ENCODE data around the gene PDXK.

The PDXK gene

DNA sequence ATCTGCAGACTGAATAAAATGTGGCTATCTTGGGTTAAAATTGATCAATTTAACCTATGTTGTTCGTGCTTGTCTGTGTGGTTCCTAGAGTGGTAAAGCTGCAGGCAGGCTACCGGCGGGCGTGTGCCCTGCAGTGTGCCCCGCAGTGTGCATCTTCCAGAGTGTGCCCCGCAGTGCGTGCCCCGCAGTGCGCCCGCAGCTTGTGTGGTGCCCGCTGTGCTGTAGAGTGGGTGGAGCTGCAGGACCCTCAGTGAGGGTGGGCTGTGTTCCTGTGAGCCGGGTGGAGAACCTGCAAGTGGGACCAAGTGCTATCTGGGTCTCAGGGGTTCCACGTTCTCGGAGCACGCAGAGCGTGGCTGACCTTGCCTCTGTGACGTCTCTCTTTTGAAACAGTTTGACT lies 81.2 kb downstream of the PDXK start:
- H3K27me3 ChIP-seq (ENCODE audit: insufficient read depth, low read length) = no peaks in the 10 kb centered on the region
- no peak overlapping the region for H3K9ac ChIP-seq (ENCODE audit: low read length)
- H3K4me2 ChIP-seq (ENCODE audit: low read length) = no peak overlapping the region
- no peaks in the 10 kb centered on the region for H3K9me2 ChIP-seq (ENCODE audit: low read depth, low read length)
- H3K36me3 ChIP-seq (ENCODE audit: insufficient read depth, low read length) = peaks cover 96% of the 10 kb centered on the region
- H4K20me1 ChIP-seq (ENCODE audit: insufficient read depth, low read length) = no peaks in the 10 kb centered on the region
- peaks cover 15% of the 10 kb centered on the region for H3K4me1 ChIP-seq (ENCODE audit: insufficient read depth, low read length, severe bottlenecking)
- H3K79me2 ChIP-seq (ENCODE audit: insufficient read depth, low read length) = no peaks in the 10 kb centered on the region
- H3K27ac ChIP-seq (ENCODE audit: low read depth, low read length, poor library complexity, severe bottlenecking) = no peak overlapping the region
- no peak for TF ChIP-seq EZH2 (IDR thresholded peaks at IDR 0.05; ENCODE audit: borderline replicate concordance, low read length)
- TF ChIP-seq, protein P1, sequence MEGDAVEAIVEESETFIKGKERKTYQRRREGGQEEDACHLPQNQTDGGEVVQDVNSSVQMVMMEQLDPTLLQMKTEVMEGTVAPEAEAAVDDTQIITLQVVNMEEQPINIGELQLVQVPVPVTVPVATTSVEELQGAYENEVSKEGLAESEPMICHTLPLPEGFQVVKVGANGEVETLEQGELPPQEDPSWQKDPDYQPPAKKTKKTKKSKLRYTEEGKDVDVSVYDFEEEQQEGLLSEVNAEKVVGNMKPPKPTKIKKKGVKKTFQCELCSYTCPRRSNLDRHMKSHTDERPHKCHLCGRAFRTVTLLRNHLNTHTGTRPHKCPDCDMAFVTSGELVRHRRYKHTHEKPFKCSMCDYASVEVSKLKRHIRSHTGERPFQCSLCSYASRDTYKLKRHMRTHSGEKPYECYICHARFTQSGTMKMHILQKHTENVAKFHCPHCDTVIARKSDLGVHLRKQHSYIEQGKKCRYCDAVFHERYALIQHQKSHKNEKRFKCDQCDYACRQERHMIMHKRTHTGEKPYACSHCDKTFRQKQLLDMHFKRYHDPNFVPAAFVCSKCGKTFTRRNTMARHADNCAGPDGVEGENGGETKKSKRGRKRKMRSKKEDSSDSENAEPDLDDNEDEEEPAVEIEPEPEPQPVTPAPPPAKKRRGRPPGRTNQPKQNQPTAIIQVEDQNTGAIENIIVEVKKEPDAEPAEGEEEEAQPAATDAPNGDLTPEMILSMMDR (IDR thresholded peaks at IDR 0.05; ENCODE audit: low read length) = no peak
- 0 out of 2 replicates have a peak, but pooled peaks cover 3% of the 10 kb centered on the region for H3F3A ChIP-seq (ENCODE audit: insufficient read depth, low read length)
- no peak overlapping the region for H2AFZ ChIP-seq (ENCODE audit: low read length)
- no peak overlapping the region for H3K4me3 ChIP-seq (ENCODE audit: low read depth, low read length, poor library complexity, severe bottlenecking)
- H3K9me3 ChIP-seq (ENCODE audit: low read length) = no peaks in the 10 kb centered on the region

DNA sequence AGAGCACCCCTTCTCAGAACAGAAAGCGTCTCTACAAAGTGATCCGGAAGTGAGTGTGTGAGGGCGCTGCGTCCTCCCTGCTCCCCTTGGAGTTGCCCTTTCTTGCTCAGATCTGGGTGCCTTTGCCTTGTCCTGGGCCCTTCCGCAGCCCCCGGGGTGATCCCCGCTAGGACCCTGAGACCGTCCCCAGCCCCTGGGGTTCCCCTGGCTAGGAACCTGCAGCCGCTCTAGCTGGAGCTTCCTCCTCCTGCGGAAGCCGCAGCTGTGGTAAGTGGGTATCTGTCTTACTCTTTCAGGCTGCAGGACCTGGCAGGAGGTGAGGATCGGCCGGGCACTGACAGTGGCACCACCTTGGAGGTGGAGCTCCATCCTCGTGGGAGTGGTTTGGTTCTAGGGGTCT lies 81.6 kb downstream of the PDXK start:
- Histone ChIP-seq H3K9me2 (ENCODE audit: low read depth, low read length) (no peaks in the 10 kb centered on the region), H3K27ac (ENCODE audit: low read depth, low read length, poor library complexity, severe bottlenecking) (no peak overlapping the region), H3F3A (ENCODE audit: insufficient read depth, low read length) (0 out of 2 replicates have a peak, but pooled peaks cover 3% of the 10 kb centered on the region), H3K79me2 (ENCODE audit: insufficient read depth, low read length) (no peaks in the 10 kb centered on the region), H3K36me3 (ENCODE audit: insufficient read depth, low read length) (peaks cover 92% of the 10 kb centered on the region), H3K4me2 (ENCODE audit: low read length) (no peak overlapping the region), H2AFZ (ENCODE audit: low read length) (no peak overlapping the region), H3K4me1 (ENCODE audit: insufficient read depth, low read length, severe bottlenecking) (peaks cover 19% of the 10 kb centered on the region), H3K4me3 (ENCODE audit: low read depth, low read length, poor library complexity, severe bottlenecking) (no peak overlapping the region), H3K27me3 (ENCODE audit: insufficient read depth, low read length) (no peaks in the 10 kb centered on the region), H3K9me3 (ENCODE audit: low read length) (no peaks in the 10 kb centered on the region), H3K9ac (ENCODE audit: low read length) (no peak overlapping the region), H4K20me1 (ENCODE audit: insufficient read depth, low read length) (no peaks in the 10 kb centered on the region)
- TF ChIP-seq, protein P1 (IDR thresholded peaks at IDR 0.05; ENCODE audit: low read length) = no peak
- no peak for TF ChIP-seq EZH2 (IDR thresholded peaks at IDR 0.05; ENCODE audit: borderline replicate concordance, low read length)

DNA sequence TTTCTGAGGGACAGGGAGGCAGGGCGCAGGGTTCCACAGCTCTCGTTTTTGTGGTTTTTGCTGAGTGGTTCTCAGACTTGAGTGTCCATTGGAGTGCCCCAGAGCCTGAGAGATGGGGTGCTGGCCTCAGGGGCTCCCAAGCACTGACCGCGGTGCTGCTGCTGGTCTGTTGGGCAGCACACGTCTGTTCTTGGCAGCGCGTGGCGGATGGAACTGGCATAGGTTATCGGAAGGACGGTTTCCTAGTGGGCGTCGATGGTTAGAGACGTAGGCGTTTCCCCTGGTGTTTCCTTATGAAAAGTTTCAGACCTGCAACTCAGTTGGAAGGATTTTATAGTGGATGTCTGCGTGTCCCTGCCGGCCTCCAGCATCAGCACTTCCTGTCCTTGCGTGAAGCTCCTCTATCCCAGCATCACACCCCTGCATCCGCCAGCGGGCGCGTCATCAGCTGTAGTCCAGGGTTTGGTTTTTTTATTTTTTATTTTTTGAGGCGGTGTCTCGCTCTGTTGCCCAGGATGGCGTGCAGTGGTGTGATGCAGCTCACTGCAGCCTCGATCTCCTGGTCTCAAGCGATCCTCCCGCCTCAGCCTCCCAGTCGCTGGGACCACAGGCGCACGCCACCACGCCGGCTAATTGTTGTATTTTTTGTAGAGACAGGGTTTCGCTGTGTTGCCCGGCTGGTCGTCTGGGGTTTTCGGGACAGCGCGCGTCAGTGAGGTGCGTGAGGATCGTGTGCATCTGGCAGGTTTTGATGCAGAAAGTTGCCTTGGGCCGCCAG lies 82.3 kb downstream of the PDXK start:
- Histone ChIP-seq H3K79me2 (ENCODE audit: insufficient read depth, low read length) (no peaks in the 10 kb centered on the region), H3K27ac (ENCODE audit: low read depth, low read length, poor library complexity, severe bottlenecking) (no peak overlapping the region), H4K20me1 (ENCODE audit: insufficient read depth, low read length) (no peaks in the 10 kb centered on the region), H3K36me3 (ENCODE audit: insufficient read depth, low read length) (peaks cover 90% of the 10 kb centered on the region), H3K4me2 (ENCODE audit: low read length) (no peak overlapping the region), H3K4me3 (ENCODE audit: low read depth, low read length, poor library complexity, severe bottlenecking) (no peak overlapping the region), H3K4me1 (ENCODE audit: insufficient read depth, low read length, severe bottlenecking) (peaks cover 26% of the 10 kb centered on the region), H3K9me3 (ENCODE audit: low read length) (no peaks in the 10 kb centered on the region), H2AFZ (ENCODE audit: low read length) (no peak overlapping the region), H3K27me3 (ENCODE audit: insufficient read depth, low read length) (no peaks in the 10 kb centered on the region), H3K9me2 (ENCODE audit: low read depth, low read length) (no peaks in the 10 kb centered on the region), H3K9ac (ENCODE audit: low read length) (no peak overlapping the region), H3F3A (ENCODE audit: insufficient read depth, low read length) (0 out of 2 replicates have a peak, but pooled peaks cover 3% of the 10 kb centered on the region)
- TF ChIP-seq, protein P1 (IDR thresholded peaks at IDR 0.05; ENCODE audit: low read length) = no peak
- no peak for TF ChIP-seq EZH2 (IDR thresholded peaks at IDR 0.05; ENCODE audit: borderline replicate concordance, low read length)
